GM12891 (cell line): ENCODE measurements around the gene ALK.

ENCODE experiments used
- PAX5 ChIP-seq: IDR thresholded peaks from 2 replicates; pipeline ENCODE4 v1.6.1; 2011; ENCODE audit warnings: low read length, moderate library complexity, mild to moderate bottlenecking; ENCODE audit not compliant: insufficient read depth, severe bottlenecking
- POLR2A ChIP-seq: IDR thresholded peaks from 2 replicates; pipeline ENCODE4 v1.6.1; 2011; ENCODE audit warnings: low read depth, low read length, control low read depth
- POLR2AphosphoS5 ChIP-seq: IDR thresholded peaks from 2 replicates; pipeline ENCODE4 v1.6.1; 2011; ENCODE audit warnings: low read depth, low read length, control low read depth
- POU2F2 ChIP-seq: IDR thresholded peaks from 2 replicates; pipeline ENCODE4 v1.6.1; 2011; ENCODE audit warnings: low read depth, mild to moderate bottlenecking, control low read depth, low read length, moderate library complexity
- SPI1 ChIP-seq: IDR thresholded peaks from 2 replicates; pipeline ENCODE4 v1.6.1; 2011; ENCODE audit warnings: low read depth, low read length, control low read depth
- TAF1 ChIP-seq: IDR thresholded peaks from 2 replicates; pipeline ENCODE4 v1.6.1; 2011; ENCODE audit warnings: low read depth, low read length, control low read depth

GRCh38 chr2:29920130-29920577, 1.2 kb downstream of the ALK start:
- TF ChIP-seq POLR2A = no peak
- TF ChIP-seq POLR2AphosphoS5 = no peak
- TF ChIP-seq TAF1 = no peak
- TF ChIP-seq SPI1 = no peak
- no peak for TF ChIP-seq PAX5
- no peak for TF ChIP-seq POU2F2
